HCT116 (cell line): ENCODE data around the gene PAPOLG. TPM values are rescaled to one million over a fixed set of nuclear protein-coding genes. Genes with fewer than 3 reads are reported as not detected.

Experiments used
- ATAC-seq: fragments of 200-7000 bp; cut with Tn5 transposase; 2 replicates; pipeline ENCODE4 v1.9.1; 2020; ENCODE audit warnings: mild to moderate bottlenecking, moderate library complexity
- BruUV-seq: library from RNA; stranded (reverse); fragments of 400-500 nt; replicated peaks from 2 replicates; lab custom pipeline; 2021; lab: Mats Ljungman, UMichigan
- CTCF ChIA-PET: fragments of 300-600 bp; sonication (Branson Sonifier 250); formaldehyde crosslinking; loops from one replicate; lab custom pipeline; 2021; ENCODE audit warnings: antibody characterized with exemption; lab: Charles Lee
- POLR2A ChIA-PET: fragments of 300-600, 350-600 bp; sonication (Branson Sonifier 250); formaldehyde crosslinking; loops from one replicate; lab custom pipeline; 2021; ENCODE audit warnings: antibody characterized with exemption; lab: Charles Lee
- RAD21 ChIA-PET, 2 experiments: fragments of 300-600 bp; sonication (Branson Sonifier 250); formaldehyde crosslinking; loops; one replicate each; lab custom pipeline; 2023; ENCODE audit warnings: low total read pairs in 2 of 2; ENCODE audit not compliant: uncharacterized antibody in 2 of 2, unreplicated experiment in 2 of 2, low non-redundant PET in 1 of 2; lab: Charles Lee
- DNase-seq: peaks from one replicate; pipeline ENCODE4 v3.0.0-alpha.2; 2010; ENCODE audit warnings: low read depth, low spot score
- H2AFZ ChIP-seq: fragments of 200-600 bp; shearing (Covaris generic), sonication (generic); 2 replicates; pipeline ENCODE4 v1.6.1; 2017; ENCODE audit warnings: low read depth, mixed run types, mixed read lengths, antibody characterized with exemption, low read length; ENCODE audit not compliant: poor library complexity, severe bottlenecking
- H3K27ac ChIP-seq: 2 replicates; pipeline ENCODE4 v1.5.1; 2012; ENCODE audit warnings: low read depth, low read length
- H3K27me3 ChIP-seq: fragments of 200-600 bp; sonication (generic); 2 replicates; pipeline ENCODE4 v1.6.1; 2016; ENCODE audit warnings: mixed run types, low read length, mixed read lengths; ENCODE audit not compliant: insufficient read depth
- H3K36me3 ChIP-seq, 2 experiments: fragments of 200-500 bp in 1 of 2; fragments of 200-600 bp in 1 of 2; sonication (Bioruptor generic) in 1 of 2; sonication (generic) in 1 of 2; 2 replicates each; pipeline versions ENCODE4 v1.5.1 to v1.6.1; 2014 to 2016; ENCODE audit warnings: low read length in 2 of 2, inconsistent platforms in 1 of 2, mixed read lengths in 1 of 2, mixed run types in 1 of 2; ENCODE audit not compliant: insufficient read depth in 2 of 2, control insufficient read depth in 1 of 2
- H3K4me1 ChIP-seq, 2 experiments: fragments of 200-600 bp in 1 of 2; sonication (generic) in 1 of 2; 2 replicates each; pipeline versions ENCODE4 v1.5.1 to v1.6.1; 2012 to 2017; ENCODE audit warnings: low read length in 2 of 2, inconsistent platforms in 1 of 2, mild to moderate bottlenecking in 1 of 2, mixed read lengths in 1 of 2, mixed run types in 1 of 2, moderate library complexity in 1 of 2; ENCODE audit not compliant: insufficient read depth in 2 of 2, control insufficient read depth in 1 of 2
- H3K4me2 ChIP-seq: fragments of 200-600 bp; sonication (generic); 2 replicates; pipeline ENCODE4 v1.6.1; 2017; ENCODE audit warnings: mixed run types, low read length, mixed read lengths
- H3K4me3 ChIP-seq, 2 experiments: fragments of 200-600 bp in 1 of 2; sonication (generic) in 1 of 2; replicated peaks in 1 of 2; 2 replicates each; pipeline ENCODE4 v1.5.1; 2011 to 2016; ENCODE audit warnings: low read length in 2 of 2, control low read depth in 1 of 2, low read depth in 1 of 2, mild to moderate bottlenecking in 1 of 2, mixed read lengths in 1 of 2, mixed run types in 1 of 2
- H3K79me2 ChIP-seq: fragments of 200-600 bp; sonication (generic); 2 replicates; pipeline ENCODE4 v1.6.1; 2017; ENCODE audit warnings: mild to moderate bottlenecking, mixed run types, low read length, moderate library complexity, mixed read lengths; ENCODE audit not compliant: insufficient read depth
- H3K9ac ChIP-seq: fragments of 200-600 bp; sonication (generic); 2 replicates; pipeline ENCODE4 v1.6.1; 2016; ENCODE audit warnings: low read length, mixed read lengths
- H3K9me2 ChIP-seq: fragments of 200-600 bp; sonication (generic), shearing (Covaris generic); 2 replicates; pipeline ENCODE4 v1.6.1; 2017; ENCODE audit warnings: mixed run types, mild to moderate bottlenecking, moderate library complexity; ENCODE audit not compliant: insufficient read depth
- H3K9me3 ChIP-seq, 2 experiments: fragments of 200-500 bp in 1 of 2; fragments of 200-600 bp in 1 of 2; sonication (Bioruptor generic) in 1 of 2; sonication (generic) in 1 of 2; 2 replicates each; pipeline ENCODE4 v1.6.1; 2014 to 2017; ENCODE audit warnings: low read length in 2 of 2, mixed read lengths in 2 of 2, inconsistent platforms in 1 of 2, low read depth in 1 of 2, mild to moderate bottlenecking in 1 of 2, mixed run types in 1 of 2, moderate library complexity in 1 of 2; ENCODE audit not compliant: control insufficient read depth in 1 of 2, insufficient read depth in 1 of 2
- H4K20me1 ChIP-seq: fragments of 200-600 bp; sonication (generic), shearing (Covaris generic); 2 replicates; pipeline ENCODE4 v1.6.1; 2017; ENCODE audit warnings: mixed run types, mild to moderate bottlenecking, moderate library complexity; ENCODE audit not compliant: insufficient read depth
- ATF3 ChIP-seq: IDR thresholded peaks from 2 replicates; pipeline ENCODE4 v1.6.1; 2012
- CBX3 ChIP-seq: IDR thresholded peaks from 2 replicates; pipeline ENCODE4 v1.6.1; 2012; ENCODE audit warnings: low read depth
- CEBPB ChIP-seq: IDR thresholded peaks from 2 replicates; pipeline ENCODE4 v1.6.1; 2012; ENCODE audit warnings: low read depth
- CTCF ChIP-seq, 3 experiments: fragments of 200-600 bp in 1 of 3; sonication (generic) in 1 of 3; IDR thresholded peaks in 2 of 3; conservative IDR thresholded peaks in 1 of 3; 2 replicates each; pipeline ENCODE4 v1.5.1; 2012 to 2017; ENCODE audit warnings: low read depth in 2 of 3, low read length in 2 of 3, antibody characterized with exemption in 1 of 3, borderline replicate concordance in 1 of 3, control low read depth in 1 of 3, mild to moderate bottlenecking in 1 of 3, mixed read lengths in 1 of 3, mixed run types in 1 of 3, moderate library complexity in 1 of 3; ENCODE audit not compliant: insufficient read depth in 1 of 3
- EGR1 ChIP-seq: IDR thresholded peaks from 2 replicates; pipeline ENCODE4 v1.6.1; 2012; ENCODE audit warnings: low read depth
- ELF1 ChIP-seq: IDR thresholded peaks from 2 replicates; pipeline ENCODE4 v1.6.1; 2012; ENCODE audit warnings: low read depth, borderline replicate concordance
- EZH2phosphoT487 ChIP-seq: fragments of 200-600 bp; IDR thresholded peaks from 2 replicates; pipeline ENCODE4 v1.6.1; 2018; ENCODE audit warnings: antibody characterized with exemption, borderline replicate concordance
- FOSL1 ChIP-seq: IDR thresholded peaks from 2 replicates; pipeline ENCODE4 v1.6.1; 2012; ENCODE audit warnings: low read depth
- POLR2A ChIP-seq: IDR thresholded peaks from 2 replicates; pipeline ENCODE4 v1.7.0; 2011; ENCODE audit warnings: borderline replicate concordance; ENCODE audit not compliant: insufficient read depth, insufficient read length; ENCODE audit errors: extremely low read depth
- POLR2AphosphoS5 ChIP-seq: IDR thresholded peaks from 2 replicates; pipeline ENCODE4 v1.6.1; 2011; ENCODE audit warnings: mild to moderate bottlenecking, low read depth, low read length, moderate library complexity
- RAD21 ChIP-seq: IDR thresholded peaks from 2 replicates; pipeline ENCODE4 v1.6.1; 2012; ENCODE audit warnings: low read depth, mild to moderate bottlenecking
- REST ChIP-seq: IDR thresholded peaks from 2 replicates; pipeline ENCODE4 v1.6.1; 2012; ENCODE audit warnings: low read depth
- SIN3A ChIP-seq: IDR thresholded peaks from 2 replicates; pipeline ENCODE4 v1.6.1; 2012; ENCODE audit warnings: low read depth
- SRF ChIP-seq: IDR thresholded peaks from 2 replicates; pipeline ENCODE4 v1.6.1; 2012; ENCODE audit warnings: low read depth
- TCF7L2 ChIP-seq: IDR thresholded peaks from 2 replicates; pipeline ENCODE4 v1.7.0; 2011; ENCODE audit warnings: borderline replicate concordance, inconsistent platforms; ENCODE audit not compliant: insufficient read depth, insufficient read length; ENCODE audit errors: extremely low read depth
- YY1 ChIP-seq: IDR thresholded peaks from 2 replicates; pipeline ENCODE4 v1.6.1; 2011; ENCODE audit warnings: low read length, low read depth, moderate library complexity, mild to moderate bottlenecking; ENCODE audit not compliant: insufficient replicate concordance; ENCODE audit errors: extremely low read depth
- ZBTB33 ChIP-seq: IDR thresholded peaks from 2 replicates; pipeline ENCODE4 v1.6.1; 2011; ENCODE audit warnings: mild to moderate bottlenecking, low read length, moderate library complexity; ENCODE audit not compliant: insufficient replicate concordance; ENCODE audit errors: extremely low read depth
- ZFX ChIP-seq: fragments of 450-650 bp; IDR thresholded peaks from 2 replicates; pipeline ENCODE4 v1.6.1; 2017
- intact Hi-C: fragments of 100-400 bp; cut with micrococcal nuclease; formaldehyde crosslinking; loops from 2 replicates; pipeline ENCODE4 v1.10.0; 2022
- total RNA-seq: library from RNA; stranded (reverse); gene quantifications from one replicate; pipeline ENCODE4 v1.2.1, GENCODE V29; 2021; ENCODE audit not compliant: unreplicated experiment

The PAPOLG gene
- total RNA-seq, 1 experiment from 2014 or later: 13.2 TPM

GRCh38 chr2:60821587-60822302, 65.7 kb downstream of the PAPOLG start:
- H3K27me3 ChIP-seq: no peaks in the 10 kb centered on the region
- RAD21 ChIA-PET: interaction anchor here in 1 of 2 experiments (1.3 kb wide), 1 partner anchor 177 kb away, joined by 8 read pairs; no protein-coding TSS in a partner anchor
- H3K27ac ChIP-seq: no peak overlapping the region
- H3K4me2 ChIP-seq: no peak overlapping the region
- H3K4me3 ChIP-seq: no peak overlapping the region
- CTCF ChIA-PET: interaction anchor here (1.3 kb wide), 1 partner anchor 16 kb away, joined by 4 read pairs; no protein-coding TSS in a partner anchor
- no peaks in the 10 kb centered on the region for H3K36me3 ChIP-seq
- ATAC-seq: no peak
- no peaks in the 10 kb centered on the region for H4K20me1 ChIP-seq
- no peak for DNase-seq
- H2AFZ ChIP-seq: no peak overlapping the region
- no peaks in the 10 kb centered on the region for H3K9me3 ChIP-seq
- POLR2A ChIA-PET: no interaction called here
- H3K79me2 ChIP-seq: no peaks in the 10 kb centered on the region
- peaks cover 0 to 3% of the 10 kb centered on the region in 2 experiments; a peak in 1 of 4 replicates for H3K4me1 ChIP-seq
- intact Hi-C loops: no loop called here
- BruUV-seq: no TSS peak
- H3K9me2 ChIP-seq: no peaks in the 10 kb centered on the region
- no peak for TF ChIP-seq TCF7L2
- no peak for TF ChIP-seq SIN3A
- no peak for TF ChIP-seq CBX3
- TF ChIP-seq RAD21: no peak
- no peak for TF ChIP-seq REST
- no peak for TF ChIP-seq ZFX
- no peak for TF ChIP-seq YY1
- no peak for TF ChIP-seq POLR2A
- TF ChIP-seq ZBTB33: no peak
- TF ChIP-seq CEBPB: no peak
- TF ChIP-seq EGR1: no peak
- TF ChIP-seq FOSL1: no peak
- no peak for TF ChIP-seq EZH2phosphoT487
- no peak for TF ChIP-seq CTCF (IDR thresholded peaks at IDR 0.05 in 2 of 3, conservative IDR thresholded peaks at IDR 0.05 in 1 of 3; ENCODE audit: borderline replicate concordance in 1 of 3, insufficient read depth in 1 of 3, low read depth in 2 of 3, low read length in 2 of 3)
- TF ChIP-seq ELF1: no peak
- no peak for TF ChIP-seq ATF3
- TF ChIP-seq SRF: no peak
- no peak for TF ChIP-seq POLR2AphosphoS5
- no peak overlapping the region for H3K9ac ChIP-seq
